ENCODE data around the gene PARVB. TPM values are rescaled to one million over a fixed set of nuclear protein-coding genes. Genes with fewer than 3 reads are reported as not detected.

Gene PARVB
- total and polyA plus RNA-seq, 2 of the 8 experiments (the other 6 are each of a cell fraction or from before 2014, with no cell fraction given), result 14.5 to 18.6 TPM

DNA sequence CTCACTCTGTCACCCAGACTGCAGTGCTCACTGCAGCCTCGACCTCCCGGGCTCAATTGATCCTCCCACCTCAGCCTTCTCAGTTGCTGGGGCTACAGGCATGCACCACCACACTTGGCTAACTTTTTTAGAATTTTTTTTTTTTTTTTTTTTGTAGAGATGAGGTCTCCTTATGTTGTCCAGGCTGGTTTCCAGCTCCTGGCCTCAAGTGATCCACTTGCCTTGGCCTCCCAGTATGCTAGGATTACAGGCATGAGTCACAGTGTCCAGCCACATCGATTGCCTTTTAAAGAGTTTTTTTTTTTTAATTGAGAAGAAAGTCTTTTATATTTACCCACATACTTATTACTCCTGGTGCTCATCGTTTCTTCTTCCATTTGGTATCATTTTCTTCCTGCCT is 186.6 kb downstream of the PARVB start:
- Histone ChIP-seq H3K56ac (replicated peaks; ENCODE audit: insufficient read length, low read depth, low read length) (no peak overlapping the region), H2AFZ (ENCODE audit: low read length) (no peak overlapping the region), H3K4me2 (ENCODE audit: insufficient read depth in 1 of 2, low read depth in 2 of 2, low read length in 2 of 2) (no peak overlapping the region), H2BK5ac (ENCODE audit: low read depth, low read length) (no peak overlapping the region), H2BK12ac (ENCODE audit: low read depth, low read length) (no peak overlapping the region), H3K4me1 (replicated peaks in 1 of 4; ENCODE audit: control insufficient read depth in 3 of 4, insufficient read depth in 4 of 4, low read length in 3 of 4) (no peaks in the 10 kb centered on the region; a peak in 1 of 7 replicates), H3K9ac (replicated peaks in 1 of 4; ENCODE audit: extremely low read depth in 1 of 4, low read depth in 3 of 4, low read length in 3 of 4) (no peak overlapping the region), H4K91ac (replicated peaks; ENCODE audit: insufficient read length, low read length) (no peak overlapping the region), H3K18ac (ENCODE audit: extremely low read depth, low read length) (no peak overlapping the region), H2BK15ac (ENCODE audit: low read length) (no peak overlapping the region), H4K5ac (ENCODE audit: insufficient read length, low read depth, low read length) (no peak overlapping the region), H2AK5ac (ENCODE audit: low read depth, low read length) (no peak overlapping the region), H3K4me3 (ENCODE audit: extremely low read depth in 1 of 4, insufficient read depth in 2 of 4, low read depth in 3 of 4, low read length in 4 of 4) (no peak overlapping the region), H3K79me2 (ENCODE audit: control insufficient read depth in 1 of 2, insufficient read depth in 2 of 2, low read length in 2 of 2) (no peaks in the 10 kb centered on the region), H3K14ac (ENCODE audit: insufficient read length) (no peak overlapping the region), H3K23ac (ENCODE audit: insufficient read length) (no peak overlapping the region), H4K8ac (ENCODE audit: extremely low read depth, insufficient read depth, low read length) (no peak overlapping the region), H3K27ac (ENCODE audit: low read depth, low read length) (no peak overlapping the region), H2BK20ac (ENCODE audit: low read length) (no peak overlapping the region), H3K36me3 (ENCODE audit: control insufficient read depth in 2 of 4, insufficient read depth in 4 of 4, low read length in 3 of 4) (no peaks in the 10 kb centered on the region; a peak in 1 of 8 replicates), H3K27me3 (replicated peaks in 1 of 4; ENCODE audit: control insufficient read depth in 3 of 4, extremely low read depth in 1 of 4, insufficient read depth in 3 of 4, low read length in 3 of 4) (no peaks in the 10 kb centered on the region), H3K4ac (replicated peaks; ENCODE audit: insufficient read length, low read depth, low read length) (no peak overlapping the region), H3K23me2 (ENCODE audit: low read depth, low read length) (peaks cover 7% of the 10 kb centered on the region; the same call in 1 of the 2 replicates), H4K20me1 (replicated peaks in 1 of 2; ENCODE audit: control insufficient read depth in 1 of 2, insufficient read depth in 2 of 2, low read length in 2 of 2) (peaks cover 0 to 5% of the 10 kb centered on the region in 2 experiments), H3K9me3 (ENCODE audit: insufficient read depth in 2 of 2, low read depth in 1 of 2, low read length in 1 of 2) (0 out of 4 replicates have a peak, but pooled peaks cover 0 to 3% of the 10 kb centered on the region in 2 experiments), H2BK120ac (replicated peaks; ENCODE audit: low read depth, low read length) (no peak overlapping the region), H3K79me1 (ENCODE audit: low read depth, low read length) (no peaks in the 10 kb centered on the region)
- 87% methylated on average over 4 of the region's 4 CpGs; no CpG with 5 or more reads in 1 of the 2 experiments for WGBS, 2 experiments (ENCODE audit: extremely low coverage in 1 of 2, insufficient coverage in 1 of 2, insufficient read length in 1 of 2, insufficient replicate concordance in 2 of 2, low coverage in 1 of 2, low lambda C conversion rate in 2 of 2, missing lambda C conversion rate in 1 of 2)
- CTCF ChIA-PET (ENCODE audit: partially characterized antibody), result interaction anchor here (1.8 kb wide), 1 partner anchor 11 kb away, joined by 5 read pairs; no protein-coding TSS in a partner anchor
- no peak for FAIRE-seq
- DNase-seq (ENCODE audit: low read depth in 1 of 2, low spot score in 2 of 2), result no peak
- POLR2A ChIA-PET (ENCODE audit: partially characterized antibody), result interaction anchor here (0.6 kb wide), 2 partner anchors 50 to 970 kb away, joined by 3 to 4 read pairs; no protein-coding TSS in a partner anchor
- no peak for TF ChIP-seq SRF (IDR thresholded peaks at IDR 0.05; ENCODE audit: low read depth, low read length)
- TF ChIP-seq KDM5A (IDR thresholded peaks at IDR 0.05; ENCODE audit: low read length), result no peak
- no peak for TF ChIP-seq CREB1 (IDR thresholded peaks at IDR 0.05)
- TF ChIP-seq TBP (IDR thresholded peaks at IDR 0.05; ENCODE audit: low read depth, low read length), result no peak
- no peak for TF ChIP-seq BCL11A (IDR thresholded peaks at IDR 0.05; ENCODE audit: low read depth in 2 of 2, low read length in 2 of 2)
- no peak for TF ChIP-seq POU5F1 (IDR thresholded peaks at IDR 0.05; ENCODE audit: low read depth, low read length)
- TF ChIP-seq FOSL1 (IDR thresholded peaks at IDR 0.05; ENCODE audit: insufficient read depth, low read depth, low read length), result no peak
- TF ChIP-seq CBX8 (IDR thresholded peaks at IDR 0.05; ENCODE audit: borderline replicate concordance, low read depth, low read length), result no peak
- no peak for TF ChIP-seq TAF1 (IDR thresholded peaks at IDR 0.05; ENCODE audit: low read depth, low read length)
- TF ChIP-seq SIN3A (conservative IDR thresholded peaks at IDR 0.05 in 1 of 2, IDR thresholded peaks at IDR 0.05 in 1 of 2; ENCODE audit: low read depth in 1 of 2, low read length in 2 of 2), result no peak
- no peak for TF ChIP-seq PHF8 (conservative IDR thresholded peaks at IDR 0.05; ENCODE audit: low read depth, low read length)
